ENCODE results near the gene VDR.

DNA sequence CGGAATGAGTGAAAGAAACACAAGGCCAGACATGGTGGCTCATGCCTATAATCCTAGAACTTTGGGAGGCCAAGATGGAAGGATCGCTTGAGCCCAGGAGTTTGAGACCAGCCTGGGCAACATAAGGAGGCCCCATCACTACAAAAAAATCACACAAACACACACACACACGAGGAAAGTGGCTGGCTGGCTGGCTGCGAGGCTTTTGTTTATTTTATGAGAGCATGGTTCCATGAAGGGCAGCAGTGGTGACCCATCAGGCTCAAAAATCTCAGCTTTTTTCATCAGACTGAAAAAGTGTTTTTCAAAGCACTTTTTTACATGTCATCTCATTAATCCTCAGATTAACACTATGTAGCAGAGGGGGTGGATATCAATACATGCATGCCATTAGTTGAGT, 27.7 kb downstream of the VDR start:
- no peak for TF ChIP-seq EZH2 (optimal IDR thresholded peaks at IDR 0.05; ENCODE audit: low read depth, low read length)
- TF ChIP-seq, protein P1, sequence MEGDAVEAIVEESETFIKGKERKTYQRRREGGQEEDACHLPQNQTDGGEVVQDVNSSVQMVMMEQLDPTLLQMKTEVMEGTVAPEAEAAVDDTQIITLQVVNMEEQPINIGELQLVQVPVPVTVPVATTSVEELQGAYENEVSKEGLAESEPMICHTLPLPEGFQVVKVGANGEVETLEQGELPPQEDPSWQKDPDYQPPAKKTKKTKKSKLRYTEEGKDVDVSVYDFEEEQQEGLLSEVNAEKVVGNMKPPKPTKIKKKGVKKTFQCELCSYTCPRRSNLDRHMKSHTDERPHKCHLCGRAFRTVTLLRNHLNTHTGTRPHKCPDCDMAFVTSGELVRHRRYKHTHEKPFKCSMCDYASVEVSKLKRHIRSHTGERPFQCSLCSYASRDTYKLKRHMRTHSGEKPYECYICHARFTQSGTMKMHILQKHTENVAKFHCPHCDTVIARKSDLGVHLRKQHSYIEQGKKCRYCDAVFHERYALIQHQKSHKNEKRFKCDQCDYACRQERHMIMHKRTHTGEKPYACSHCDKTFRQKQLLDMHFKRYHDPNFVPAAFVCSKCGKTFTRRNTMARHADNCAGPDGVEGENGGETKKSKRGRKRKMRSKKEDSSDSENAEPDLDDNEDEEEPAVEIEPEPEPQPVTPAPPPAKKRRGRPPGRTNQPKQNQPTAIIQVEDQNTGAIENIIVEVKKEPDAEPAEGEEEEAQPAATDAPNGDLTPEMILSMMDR (IDR thresholded peaks at IDR 0.05; ENCODE audit: low read length): no peak
